AG04450 (cell line): ENCODE results near the gene ATPAF2. TPM values are rescaled to one million over a fixed set of nuclear protein-coding genes. Genes with fewer than 3 reads are reported as not detected.

Experiments used
- CTCF ChIA-PET: fragments of 300-600, 350-600 bp; formaldehyde crosslinking; extraction: SDS; loops from one replicate; lab custom pipeline; 2022; ENCODE audit warnings: antibody characterized with exemption, inconsistent platforms; lab: Charles Lee
- POLR2A ChIA-PET: fragments of 350-600 bp; formaldehyde crosslinking; extraction: SDS; loops from one replicate; lab custom pipeline; 2021; ENCODE audit warnings: antibody characterized with exemption, inconsistent platforms; lab: Yijun Ruan, JAX
- DNase-seq: peaks from one replicate; pipeline ENCODE4 v3.0.0-alpha.2; 2011; ENCODE audit warnings: low read depth, low spot score
- H3K27ac ChIP-seq: one replicate; pipeline ENCODE4 v1.5.1; 2012; ENCODE audit warnings: low read depth, low read length, control low read depth
- H3K27me3 ChIP-seq: one replicate; pipeline ENCODE4 v1.6.0; 2012; ENCODE audit warnings: low read length; ENCODE audit not compliant: control insufficient read depth, insufficient read depth
- H3K4me3 ChIP-seq: 2 replicates; pipeline ENCODE4 v1.5.1; 2011; ENCODE audit warnings: mild to moderate bottlenecking, low read depth, low read length, control low read depth
- H3K9me3 ChIP-seq: 2 replicates; pipeline ENCODE4 v1.5.1; 2012; ENCODE audit warnings: low read length; ENCODE audit not compliant: control insufficient read depth, insufficient read depth
- polyA plus RNA-seq: library from polyadenylated mRNA; depleted of rRNA; stranded (reverse); fragments of >200 nt; gene quantifications from 2 replicates; pipeline ENCODE4 v1.2.3, GENCODE V29; 2011
- TF ChIP-seq, protein P1 (sequence below): IDR thresholded peaks from 2 replicates; pipeline ENCODE4 v1.5.1; 2011; ENCODE audit warnings: low read depth, low read length, control low read depth, inconsistent platforms

The ATPAF2 gene
- polyA plus RNA-seq, 1 experiment = 16.6 TPM

DNA sequence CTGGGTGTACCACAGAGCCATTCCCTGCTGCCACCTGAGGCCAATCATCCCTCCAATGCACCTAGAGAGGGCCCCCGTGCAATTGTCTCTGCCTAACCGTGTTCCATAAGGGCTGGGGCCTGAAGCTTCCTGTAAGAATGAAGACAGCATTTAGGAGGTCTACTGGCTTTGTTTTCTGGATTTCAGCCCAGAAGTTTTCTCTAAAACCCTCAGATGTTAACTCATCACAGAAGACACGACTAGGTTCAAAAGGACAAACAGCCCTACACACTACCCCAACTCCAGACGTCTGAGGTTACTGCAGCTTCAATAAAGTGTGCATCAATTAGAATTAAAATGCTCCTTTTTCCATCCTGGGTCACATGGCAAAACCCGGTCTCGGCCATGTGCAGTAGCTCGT is 38.0 kb upstream of the ATPAF2 start:
- TF ChIP-seq, protein P1, sequence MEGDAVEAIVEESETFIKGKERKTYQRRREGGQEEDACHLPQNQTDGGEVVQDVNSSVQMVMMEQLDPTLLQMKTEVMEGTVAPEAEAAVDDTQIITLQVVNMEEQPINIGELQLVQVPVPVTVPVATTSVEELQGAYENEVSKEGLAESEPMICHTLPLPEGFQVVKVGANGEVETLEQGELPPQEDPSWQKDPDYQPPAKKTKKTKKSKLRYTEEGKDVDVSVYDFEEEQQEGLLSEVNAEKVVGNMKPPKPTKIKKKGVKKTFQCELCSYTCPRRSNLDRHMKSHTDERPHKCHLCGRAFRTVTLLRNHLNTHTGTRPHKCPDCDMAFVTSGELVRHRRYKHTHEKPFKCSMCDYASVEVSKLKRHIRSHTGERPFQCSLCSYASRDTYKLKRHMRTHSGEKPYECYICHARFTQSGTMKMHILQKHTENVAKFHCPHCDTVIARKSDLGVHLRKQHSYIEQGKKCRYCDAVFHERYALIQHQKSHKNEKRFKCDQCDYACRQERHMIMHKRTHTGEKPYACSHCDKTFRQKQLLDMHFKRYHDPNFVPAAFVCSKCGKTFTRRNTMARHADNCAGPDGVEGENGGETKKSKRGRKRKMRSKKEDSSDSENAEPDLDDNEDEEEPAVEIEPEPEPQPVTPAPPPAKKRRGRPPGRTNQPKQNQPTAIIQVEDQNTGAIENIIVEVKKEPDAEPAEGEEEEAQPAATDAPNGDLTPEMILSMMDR = no peak
- Histone ChIP-seq H3K4me3 (no peak overlapping the region), H3K9me3 (no peaks in the 10 kb centered on the region), H3K27ac (no peak overlapping the region), H3K27me3 (peaks cover 3% of the 10 kb centered on the region)
- no peak for DNase-seq
- CTCF ChIA-PET = no interaction called here
- POLR2A ChIA-PET = no interaction called here

DNA sequence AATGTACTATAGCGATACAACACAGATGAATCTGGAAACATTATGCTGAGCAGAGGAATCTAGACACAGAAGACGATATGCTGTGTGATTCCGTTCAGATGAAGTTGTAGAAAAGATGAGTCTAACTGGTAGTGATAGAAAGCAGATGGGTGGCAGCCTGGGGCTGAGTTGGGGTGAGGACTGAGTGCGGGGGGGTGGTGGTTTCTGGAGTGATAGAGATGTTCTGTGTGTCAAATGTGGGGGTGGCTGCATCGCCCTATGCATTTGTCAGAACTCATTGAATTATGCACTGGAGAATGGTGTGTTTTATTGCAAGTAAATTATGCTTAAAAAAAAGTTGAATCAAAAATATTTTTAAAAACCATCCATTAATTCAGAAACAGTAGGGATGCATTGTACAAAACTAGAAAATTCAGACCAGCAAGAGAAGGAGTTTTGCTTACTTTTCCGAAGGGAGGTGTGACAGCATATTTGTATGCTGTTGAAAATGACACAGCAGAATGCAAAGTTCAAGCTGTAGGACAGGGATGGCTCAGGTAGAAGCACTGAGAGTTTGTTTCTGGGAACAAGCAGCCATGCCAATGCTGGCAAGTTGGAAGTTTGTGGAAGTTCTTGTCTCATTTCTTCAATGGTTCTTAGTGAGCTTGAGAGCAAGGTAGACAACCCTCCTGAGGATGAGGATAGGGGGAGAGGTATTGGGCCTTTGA is 35.8 kb upstream of the ATPAF2 start:
- TF ChIP-seq, protein P1 = no peak
- DNase-seq = no peak
- CTCF ChIA-PET = interaction anchor here (0.6 kb wide), 1 partner anchor 259 kb away, joined by 3 read pairs; no protein-coding TSS in a partner anchor

DNA sequence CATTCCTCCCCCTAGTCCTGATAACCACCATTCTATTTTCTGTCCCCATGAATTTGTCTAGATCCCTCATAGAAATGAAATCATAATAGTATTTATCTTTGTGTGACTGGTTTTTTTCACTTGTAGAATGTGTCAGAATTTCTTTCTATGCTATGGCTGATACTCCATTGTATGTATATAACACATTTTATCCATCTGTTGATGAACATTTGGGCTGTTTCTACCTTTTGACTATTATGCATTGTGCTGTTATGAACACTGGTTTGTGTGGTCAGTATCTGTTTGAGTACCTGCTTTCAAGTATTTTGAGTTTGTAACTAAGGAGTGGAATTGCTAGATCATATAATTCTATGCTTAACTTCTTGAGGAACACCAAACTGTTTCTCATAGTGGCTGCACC is 32.8 kb upstream of the ATPAF2 start:
- no peaks in the 10 kb centered on the region for H3K9me3 ChIP-seq
- no peak for DNase-seq
- no peak overlapping the region for H3K27ac ChIP-seq
- POLR2A ChIA-PET = no interaction called here
- H3K27me3 ChIP-seq = no peaks in the 10 kb centered on the region
- CTCF ChIA-PET = no interaction called here
- no peak overlapping the region for H3K4me3 ChIP-seq
- TF ChIP-seq, protein P1 = no peak

More for the DNA sequence above, 35.8 kb upstream of the ATPAF2 start:
- Histone ChIP-seq H3K4me3 (no peak overlapping the region), H3K27me3 (peaks cover 3% of the 10 kb centered on the region), H3K9me3 (no peaks in the 10 kb centered on the region), H3K27ac (no peak overlapping the region)
- POLR2A ChIA-PET = no interaction called here

DNA sequence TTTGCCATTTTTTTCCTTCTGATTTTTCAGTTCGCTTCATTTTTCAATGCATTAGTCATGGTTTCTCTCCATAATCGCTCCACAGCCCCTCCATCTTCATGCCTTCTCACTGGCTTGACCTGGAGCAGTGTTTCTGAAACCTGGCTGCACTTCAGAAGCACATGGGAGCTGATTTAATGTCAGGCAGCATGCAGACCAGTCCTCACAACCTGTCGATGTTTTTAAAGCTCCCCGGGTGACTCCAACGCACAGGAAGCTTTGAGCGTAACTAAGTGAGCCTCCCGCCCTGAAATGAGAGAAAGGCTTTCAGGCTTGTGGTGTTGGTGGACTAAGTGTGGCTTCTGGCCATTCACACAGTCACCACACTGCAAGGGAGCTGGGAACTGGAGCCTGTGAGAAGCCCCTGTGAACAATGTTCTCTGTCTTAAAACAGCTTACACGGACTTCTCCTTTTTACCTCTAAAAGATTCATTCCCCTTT is 31.9 kb upstream of the ATPAF2 start:
- peak; percentile 3 for DNase-seq
- ChIA-PET POLR2A (no interaction called here), CTCF (no interaction called here)
- Histone ChIP-seq H3K27ac (peak overlapping the region; percentile 55), H3K27me3 (no peaks in the 10 kb centered on the region), H3K9me3 (no peaks in the 10 kb centered on the region), H3K4me3 (peak overlapping the region; percentile 34)
- TF ChIP-seq, protein P1 = no peak

DNA sequence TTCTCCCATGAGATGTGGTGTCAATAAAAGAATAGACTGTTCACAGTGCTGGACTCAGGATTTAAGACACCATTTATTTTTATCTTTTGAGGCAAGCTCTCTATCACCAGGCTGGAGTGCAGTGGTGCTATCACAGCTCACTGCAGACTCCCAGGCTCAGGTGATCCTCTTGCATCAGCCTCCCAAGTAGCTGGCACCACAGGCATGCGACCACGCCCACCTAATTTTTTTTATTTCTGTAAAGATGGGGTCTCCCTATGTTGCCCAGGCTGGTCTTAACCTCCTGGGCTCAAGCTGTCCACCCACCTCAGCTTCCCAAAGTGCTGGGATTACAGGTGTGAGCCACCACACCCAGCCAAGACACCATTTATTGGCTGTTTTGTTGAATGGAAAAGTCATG is 30.1 kb upstream of the ATPAF2 start:
- ChIA-PET POLR2A (no interaction called here), CTCF (interaction anchor here (0.6 kb wide), 1 partner anchor 9 kb away, joined by 6 read pairs; no protein-coding TSS in a partner anchor)
- Histone ChIP-seq H3K27ac (no peak overlapping the region), H3K9me3 (no peaks in the 10 kb centered on the region), H3K27me3 (no peaks in the 10 kb centered on the region), H3K4me3 (no peak overlapping the region)
- TF ChIP-seq, protein P1 = no peak
- DNase-seq = no peak
